Measurements from ENCODE around the gene SLC7A14. TPM values are rescaled to one million over a fixed set of nuclear protein-coding genes. Genes with fewer than 3 reads are reported as not detected.

The SLC7A14 gene
- total and polyA plus RNA-seq, 2 of the 4 experiments (the other 2 are of a cell fraction): 2.7 to 6.8 TPM

DNA sequence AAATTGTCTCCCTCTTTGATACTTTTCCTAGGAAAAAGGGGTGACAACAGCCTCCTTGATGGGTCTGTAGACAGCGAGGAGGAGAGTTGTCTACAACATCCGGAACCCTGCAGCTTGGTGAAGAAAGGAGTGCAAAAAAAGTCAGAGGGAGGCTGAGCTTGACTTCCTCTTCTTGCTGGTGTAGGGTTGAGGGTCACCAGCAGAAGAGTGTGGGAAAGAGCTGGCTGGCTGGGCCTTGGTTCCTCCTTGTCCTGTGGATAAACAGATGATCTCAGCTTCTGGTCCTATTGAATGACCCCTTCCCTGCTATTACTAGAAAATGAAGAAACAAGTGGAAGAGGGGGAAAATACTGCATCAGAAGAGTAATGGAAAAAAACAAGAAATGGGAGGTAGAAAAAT, 20.4 kb downstream of the SLC7A14 start:
- no peak overlapping the region for H3K27ac ChIP-seq (ENCODE audit: insufficient read depth, low read length)
- DNase-seq (no peak), ATAC-seq (ENCODE audit: low read depth) (no peak)
- H2AK5ac ChIP-seq (ENCODE audit: low read depth, low read length): no peak overlapping the region
- no peak overlapping the region for H3K18ac ChIP-seq (ENCODE audit: low read depth, low read length)
- no peaks in the 10 kb centered on the region for H3K79me1 ChIP-seq (ENCODE audit: low read depth in 1 of 2, low read length in 2 of 2)
- intact Hi-C loops (cut with micrococcal nuclease): no loop called here
- no peaks in the 10 kb centered on the region for H4K20me1 ChIP-seq (ENCODE audit: insufficient read depth, low read length)
- no peak overlapping the region for H3K4ac ChIP-seq (ENCODE audit: low read depth, low read length)
- H3K14ac ChIP-seq (replicated peaks; ENCODE audit: low read depth, low read length): no peak overlapping the region
- H4K91ac ChIP-seq (ENCODE audit: insufficient read depth, low read depth, low read length): no peak overlapping the region
- no peak overlapping the region for H2BK20ac ChIP-seq (ENCODE audit: low read depth, low read length)
- no peak overlapping the region for H3K23ac ChIP-seq (ENCODE audit: low read depth, low read length)
- H2BK120ac ChIP-seq (ENCODE audit: low read depth, low read length): no peak overlapping the region
- no peak overlapping the region for H4K5ac ChIP-seq (ENCODE audit: low read depth, low read length)
- in situ Hi-C loops (cut with MboI; ENCODE audit: low sequenced_read_pairs): no loop called here
- H3K27me3 ChIP-seq (ENCODE audit: control insufficient read depth, insufficient read depth, low read length): no peaks in the 10 kb centered on the region
- BruUV-seq (replicated peaks): no TSS peak
- dilution Hi-C loops (cut with HindIII; ENCODE audit: low sequenced_read_pairs, unreplicated experiment): no loop called here
- no peaks in the 10 kb centered on the region for H3K36me3 ChIP-seq (ENCODE audit: control insufficient read depth, insufficient read depth, low read length)
- no peak overlapping the region for H2AK9ac ChIP-seq (replicated peaks; ENCODE audit: low read depth, low read length, poor library complexity)
- ChIA-PET POLR2A (ENCODE audit: unreplicated experiment) (no interaction called here), CTCF (no interaction called here)
- peaks cover 2% of the 10 kb centered on the region; the same call in 1 of the 2 replicates for H3K9me3 ChIP-seq (ENCODE audit: control insufficient read depth, insufficient read depth, low read length)
- H3K9ac ChIP-seq (ENCODE audit: low read depth, low read length): no peak overlapping the region
- H3K9me1 ChIP-seq (ENCODE audit: insufficient read depth, low read length): no peaks in the 10 kb centered on the region
- no peak overlapping the region for H2BK5ac ChIP-seq (ENCODE audit: low read depth, low read length, poor library complexity, severe bottlenecking)
- H4K8ac ChIP-seq (ENCODE audit: low read depth in 2 of 2, low read length in 2 of 2): no peak overlapping the region
- no peak overlapping the region for H3K56ac ChIP-seq (ENCODE audit: extremely low read depth, insufficient read depth, low read length)
- no CpG with 5 or more reads among the region's 2 CpGs for WGBS, 2 experiments (ENCODE audit: extremely low coverage in 2 of 2, insufficient read length in 1 of 2)
- no peaks in the 10 kb centered on the region for H3K4me1 ChIP-seq (ENCODE audit: control insufficient read depth, insufficient read depth, low read length)
- TF ChIP-seq RCOR1 (IDR thresholded peaks at IDR 0.05; ENCODE audit: insufficient replicate concordance, low read length) (no peak), MAFK (IDR thresholded peaks at IDR 0.05; ENCODE audit: low read depth, low read length) (no peak), POLR2A (IDR thresholded peaks at IDR 0.05; ENCODE audit: low read depth, low read length) (no peak), CHD1 (IDR thresholded peaks at IDR 0.05; ENCODE audit: low read depth, low read length) (no peak), RAD21 (IDR thresholded peaks at IDR 0.05; ENCODE audit: low read length) (no peak), FOS (IDR thresholded peaks at IDR 0.05; ENCODE audit: low read depth, low read length) (no peak), MAZ (IDR thresholded peaks at IDR 0.05; ENCODE audit: borderline replicate concordance, low read depth, low read length) (no peak), NFE2L2 (IDR thresholded peaks at IDR 0.05; ENCODE audit: low read depth, low read length) (no peak), BHLHE40 (IDR thresholded peaks at IDR 0.05; ENCODE audit: low read depth, low read length) (no peak), CEBPB (IDR thresholded peaks at IDR 0.05; ENCODE audit: low read depth, low read length) (no peak), MXI1 (IDR thresholded peaks at IDR 0.05; ENCODE audit: borderline replicate concordance, low read depth, low read length) (no peak), RFX5 (IDR thresholded peaks at IDR 0.05; ENCODE audit: low read depth, low read length) (no peak), SMC3 (IDR thresholded peaks at IDR 0.05; ENCODE audit: low read depth, low read length) (no peak)
- TF ChIP-seq, protein P1, sequence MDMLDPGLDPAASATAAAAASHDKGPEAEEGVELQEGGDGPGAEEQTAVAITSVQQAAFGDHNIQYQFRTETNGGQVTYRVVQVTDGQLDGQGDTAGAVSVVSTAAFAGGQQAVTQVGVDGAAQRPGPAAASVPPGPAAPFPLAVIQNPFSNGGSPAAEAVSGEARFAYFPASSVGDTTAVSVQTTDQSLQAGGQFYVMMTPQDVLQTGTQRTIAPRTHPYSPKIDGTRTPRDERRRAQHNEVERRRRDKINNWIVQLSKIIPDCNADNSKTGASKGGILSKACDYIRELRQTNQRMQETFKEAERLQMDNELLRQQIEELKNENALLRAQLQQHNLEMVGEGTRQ (IDR thresholded peaks at IDR 0.05; ENCODE audit: low read depth, low read length): no peak
- TF ChIP-seq, protein P2, sequence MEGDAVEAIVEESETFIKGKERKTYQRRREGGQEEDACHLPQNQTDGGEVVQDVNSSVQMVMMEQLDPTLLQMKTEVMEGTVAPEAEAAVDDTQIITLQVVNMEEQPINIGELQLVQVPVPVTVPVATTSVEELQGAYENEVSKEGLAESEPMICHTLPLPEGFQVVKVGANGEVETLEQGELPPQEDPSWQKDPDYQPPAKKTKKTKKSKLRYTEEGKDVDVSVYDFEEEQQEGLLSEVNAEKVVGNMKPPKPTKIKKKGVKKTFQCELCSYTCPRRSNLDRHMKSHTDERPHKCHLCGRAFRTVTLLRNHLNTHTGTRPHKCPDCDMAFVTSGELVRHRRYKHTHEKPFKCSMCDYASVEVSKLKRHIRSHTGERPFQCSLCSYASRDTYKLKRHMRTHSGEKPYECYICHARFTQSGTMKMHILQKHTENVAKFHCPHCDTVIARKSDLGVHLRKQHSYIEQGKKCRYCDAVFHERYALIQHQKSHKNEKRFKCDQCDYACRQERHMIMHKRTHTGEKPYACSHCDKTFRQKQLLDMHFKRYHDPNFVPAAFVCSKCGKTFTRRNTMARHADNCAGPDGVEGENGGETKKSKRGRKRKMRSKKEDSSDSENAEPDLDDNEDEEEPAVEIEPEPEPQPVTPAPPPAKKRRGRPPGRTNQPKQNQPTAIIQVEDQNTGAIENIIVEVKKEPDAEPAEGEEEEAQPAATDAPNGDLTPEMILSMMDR (conservative IDR thresholded peaks at IDR 0.05; ENCODE audit: low read depth, low read length): no peak
- TF ChIP-seq, protein P3, sequence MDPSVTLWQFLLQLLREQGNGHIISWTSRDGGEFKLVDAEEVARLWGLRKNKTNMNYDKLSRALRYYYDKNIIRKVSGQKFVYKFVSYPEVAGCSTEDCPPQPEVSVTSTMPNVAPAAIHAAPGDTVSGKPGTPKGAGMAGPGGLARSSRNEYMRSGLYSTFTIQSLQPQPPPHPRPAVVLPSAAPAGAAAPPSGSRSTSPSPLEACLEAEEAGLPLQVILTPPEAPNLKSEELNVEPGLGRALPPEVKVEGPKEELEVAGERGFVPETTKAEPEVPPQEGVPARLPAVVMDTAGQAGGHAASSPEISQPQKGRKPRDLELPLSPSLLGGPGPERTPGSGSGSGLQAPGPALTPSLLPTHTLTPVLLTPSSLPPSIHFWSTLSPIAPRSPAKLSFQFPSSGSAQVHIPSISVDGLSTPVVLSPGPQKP (IDR thresholded peaks at IDR 0.05; ENCODE audit: borderline replicate concordance, low read depth, low read length): no peak
- H2BK15ac ChIP-seq (ENCODE audit: low read depth, low read length): no peak overlapping the region
- no peak overlapping the region for H2AFZ ChIP-seq (replicated peaks; ENCODE audit: low read length, poor library complexity)
- H3K4me3 ChIP-seq (ENCODE audit: insufficient read depth, low read depth, low read length): no peak overlapping the region
- no peak overlapping the region for H3K4me2 ChIP-seq (ENCODE audit: low read depth, low read length)

All from IMR-90 (cell line).